NCI-H2171 (cell line): Measurements from ENCODE around the gene SLC2A14.
A peak's percentile ranks its signal among the peaks of the same experiment; 100 is the strongest.
"Not testable (repeated sequence)": the region's sequence is repeated elsewhere in the genome, so short reads cannot be mapped to it uniquely, and the experiment has no call there.

Source experiments
- DNase-seq: peaks from one replicate; lab custom pipeline; 2025; lab: John Stamatoyannopoulos, UW

The SLC2A14 gene

DNA sequence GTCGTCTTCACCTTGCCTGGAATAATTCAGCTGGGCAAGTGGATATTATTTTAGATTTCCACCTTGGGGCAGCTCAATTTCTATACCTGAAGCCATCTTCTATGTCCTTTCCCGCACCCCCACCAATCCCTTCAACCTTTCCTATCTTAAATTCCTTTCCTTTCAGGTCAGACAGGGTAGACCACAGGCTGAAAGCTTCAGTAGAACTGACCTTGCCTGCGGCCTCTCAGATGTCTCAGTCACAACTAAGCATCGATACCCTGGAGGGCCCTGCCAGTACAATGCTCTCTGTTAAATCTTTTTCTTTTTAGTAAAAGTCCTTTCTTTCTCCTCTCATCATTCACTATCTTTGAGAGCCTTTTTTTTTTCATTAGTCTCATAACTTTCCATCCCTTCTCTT lies 38.9 kb downstream of the SLC2A14 start:
- no peak for DNase-seq

DNA sequence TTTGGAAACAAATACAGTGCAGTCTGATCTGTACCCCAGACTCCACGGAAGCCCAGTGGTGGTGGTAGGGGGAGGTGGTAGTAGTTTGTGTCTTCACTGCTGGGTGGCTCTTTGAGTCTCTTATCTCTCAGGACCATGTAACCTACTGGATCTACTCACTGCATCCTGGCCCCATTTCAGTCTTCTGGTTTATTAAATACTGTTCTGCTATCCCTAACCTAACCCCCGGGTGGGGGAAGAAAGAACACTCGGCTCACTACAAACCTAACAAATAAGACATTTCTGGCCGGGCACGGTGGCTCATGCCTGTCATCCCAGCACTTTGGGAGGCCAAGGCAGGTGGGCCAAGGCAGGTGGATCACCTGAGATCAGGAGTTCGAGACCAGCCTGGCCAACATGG lies 39.5 kb downstream of the SLC2A14 start:
- not testable (repeated sequence) for DNase-seq

DNA sequence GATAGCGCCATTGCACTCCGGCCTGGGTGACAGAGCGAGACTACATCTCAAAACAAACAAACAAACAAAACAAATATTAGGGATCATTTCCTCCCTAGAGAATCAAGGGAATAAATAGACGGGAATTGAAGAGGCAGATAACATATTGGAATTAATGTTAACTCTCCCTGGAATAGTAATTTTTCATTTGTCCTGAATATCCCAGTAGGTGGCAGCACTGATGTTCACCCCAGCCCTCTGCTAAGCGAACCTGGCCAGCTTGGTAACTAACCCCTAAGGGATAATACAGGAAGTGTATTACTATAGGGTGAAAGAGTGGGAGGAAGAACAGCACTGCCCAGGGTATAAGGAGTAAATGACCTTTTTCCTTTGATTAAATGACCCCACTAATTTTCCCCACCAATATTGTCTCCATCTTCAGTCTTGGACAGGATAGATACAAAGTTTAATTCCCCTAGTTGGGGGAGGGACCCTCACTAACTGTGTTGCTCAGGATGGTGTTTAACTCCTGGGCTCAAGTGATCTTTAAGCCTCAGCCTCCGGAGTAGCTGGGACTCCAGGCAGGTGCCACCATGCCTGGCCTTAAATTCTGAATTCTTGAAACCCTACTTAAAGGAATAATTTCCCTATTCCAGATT lies 40.5 kb downstream of the SLC2A14 start:
- peak; percentile 76 for DNase-seq

- DNase-seq = not testable (repeated sequence)
These were observed 43.0 kb downstream of the SLC2A14 start for GRCh38 chr12:7829737-7830136.

GRCh38 chr12:7825754-7826153 lies 47.0 kb downstream of the SLC2A14 start:
- not testable (repeated sequence) for DNase-seq

DNA sequence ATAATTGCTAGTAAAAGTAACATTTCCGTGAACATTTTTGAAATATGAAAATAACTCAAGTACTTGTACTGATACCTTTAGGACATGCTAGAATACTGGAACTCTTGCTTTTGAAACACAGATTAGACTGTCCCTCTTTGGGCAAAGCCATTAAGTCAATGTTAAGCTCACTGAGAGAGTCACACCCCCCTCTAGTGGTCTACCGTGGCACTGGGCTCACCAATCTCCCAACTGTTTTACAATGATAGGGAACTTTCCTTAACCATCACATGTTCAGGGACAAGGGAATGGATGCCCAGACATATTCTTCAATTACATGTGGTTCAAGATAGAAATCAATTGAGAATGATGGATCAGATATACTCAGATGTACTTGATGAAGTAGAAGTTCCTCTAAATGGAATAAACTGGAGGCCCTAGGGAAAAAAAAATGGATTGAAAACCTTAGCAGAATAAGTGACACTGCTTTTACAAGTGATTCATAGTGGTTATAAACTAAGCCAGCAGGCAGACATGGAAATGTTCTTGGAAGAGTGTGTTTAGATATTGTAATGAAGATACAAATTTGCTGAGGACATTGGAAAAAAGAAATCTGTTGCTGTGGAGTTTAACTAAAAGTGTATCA lies 65.7 kb downstream of the SLC2A14 start:
- DNase-seq = peak; percentile 87

- not testable (repeated sequence) for DNase-seq
These were observed 66.4 kb downstream of the SLC2A14 start for GRCh38 chr12:7806319-7806718.

- DNase-seq = no peak
These were observed 71.3 kb downstream of the SLC2A14 start for GRCh38 chr12:7801460-7801859.

GRCh38 chr12:7798750-7799308 lies 73.9 kb downstream of the SLC2A14 start:
- not testable (repeated sequence) for DNase-seq

DNA sequence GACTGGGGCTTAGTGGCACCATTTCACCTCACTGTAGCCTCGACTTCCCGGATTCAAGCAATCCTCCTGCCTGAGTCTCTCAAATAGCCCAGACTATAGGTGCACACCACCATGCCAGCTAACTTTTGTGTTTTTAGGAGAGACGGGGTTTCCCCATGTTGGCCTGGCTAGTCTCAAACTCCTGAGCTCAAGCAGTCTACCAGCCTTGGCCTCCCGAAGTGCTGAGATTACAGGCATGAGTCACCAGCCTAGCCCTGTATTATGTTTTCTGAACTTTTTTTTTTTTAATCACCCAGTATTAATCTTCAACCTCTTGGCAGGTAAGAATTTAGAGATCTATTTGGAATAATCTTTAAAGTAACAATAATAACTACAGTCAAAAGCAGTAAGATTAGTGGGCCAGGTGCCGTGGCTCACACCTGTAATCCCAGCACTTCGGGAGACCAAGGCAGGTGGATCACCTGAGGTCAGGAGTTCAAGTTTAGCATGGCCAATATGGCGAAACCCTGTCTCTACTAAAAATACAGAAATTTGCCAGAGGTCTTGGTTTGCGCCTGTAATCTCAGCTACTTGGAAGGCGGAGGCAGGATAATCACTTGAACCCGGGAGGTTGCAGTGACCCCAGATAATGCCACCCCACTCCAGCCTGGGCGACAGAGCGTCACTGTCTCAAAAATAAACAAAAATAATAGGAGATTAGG lies 74.9 kb downstream of the SLC2A14 start:
- DNase-seq = no peak

- DNase-seq = not testable (repeated sequence)
These were observed 75.4 kb downstream of the SLC2A14 start for GRCh38 chr12:7797269-7797668.

DNA sequence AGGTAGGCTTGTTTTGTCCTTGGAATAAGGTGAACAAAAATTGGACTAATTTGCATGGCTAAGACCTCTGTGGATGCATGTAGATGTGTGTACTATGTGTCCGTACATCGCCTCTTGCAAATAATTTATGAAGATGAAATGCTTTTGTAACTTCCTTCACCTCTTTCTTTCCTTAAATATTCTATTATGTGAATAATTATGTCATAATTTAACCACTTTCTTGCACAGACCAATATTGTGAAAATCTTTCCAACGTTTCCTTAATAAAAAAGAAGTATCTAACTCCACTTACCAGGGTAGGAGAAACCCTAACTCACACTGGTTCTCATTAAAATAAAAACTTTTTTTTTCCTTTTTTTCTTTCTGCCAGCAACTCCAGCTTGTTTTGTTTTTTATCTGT lies 79.5 kb downstream of the SLC2A14 start:
- no peak for DNase-seq

- not testable (repeated sequence) for DNase-seq
These were observed 83.7 kb downstream of the SLC2A14 start, which contains the start of gene NANOG for GRCh38 chr12:7788884-7789528. TSS of gene NANOG (plus strand) at chr12:7789402. CDS start at chr12:7789615, 213 bp downstream.

GRCh38 chr12:7788294-7788660 lies 84.4 kb downstream of the SLC2A14 start:
- no peak for DNase-seq

DNA sequence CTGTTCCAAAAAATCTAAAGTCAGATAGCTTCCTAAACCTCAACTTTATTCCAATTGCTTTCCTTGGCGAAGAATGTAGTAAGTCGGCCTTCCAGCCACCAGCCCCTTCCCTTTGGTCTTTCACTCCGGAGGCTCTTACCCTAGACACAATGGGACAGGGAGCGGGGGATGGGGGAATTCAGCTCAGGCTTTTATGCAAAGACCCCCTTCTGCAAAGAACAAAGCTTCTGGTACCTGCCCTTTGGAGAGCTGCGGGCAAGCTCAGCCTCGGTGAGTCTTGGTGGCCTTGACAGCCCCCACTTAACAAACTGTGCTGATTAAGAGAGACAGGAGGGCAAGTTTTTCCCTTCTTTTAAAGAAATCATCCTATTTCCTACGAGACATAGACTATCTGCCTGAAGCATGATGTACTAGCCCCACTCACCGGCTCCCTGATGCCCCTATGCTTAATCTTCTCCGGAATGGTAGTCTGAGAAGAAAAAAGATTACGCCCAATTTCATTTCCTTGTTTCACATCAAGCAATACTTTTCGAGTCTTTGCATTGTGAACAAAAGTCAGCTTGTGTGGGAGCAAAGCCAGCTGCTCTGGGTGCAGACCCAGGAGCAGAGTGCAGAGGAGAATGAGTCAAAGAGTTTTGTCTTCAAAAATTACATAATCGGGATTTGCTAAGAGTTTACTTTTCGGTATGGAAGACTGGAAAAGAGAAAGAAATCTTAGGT lies 85.0 kb downstream of the SLC2A14 start:
- DNase-seq = no peak

DNA sequence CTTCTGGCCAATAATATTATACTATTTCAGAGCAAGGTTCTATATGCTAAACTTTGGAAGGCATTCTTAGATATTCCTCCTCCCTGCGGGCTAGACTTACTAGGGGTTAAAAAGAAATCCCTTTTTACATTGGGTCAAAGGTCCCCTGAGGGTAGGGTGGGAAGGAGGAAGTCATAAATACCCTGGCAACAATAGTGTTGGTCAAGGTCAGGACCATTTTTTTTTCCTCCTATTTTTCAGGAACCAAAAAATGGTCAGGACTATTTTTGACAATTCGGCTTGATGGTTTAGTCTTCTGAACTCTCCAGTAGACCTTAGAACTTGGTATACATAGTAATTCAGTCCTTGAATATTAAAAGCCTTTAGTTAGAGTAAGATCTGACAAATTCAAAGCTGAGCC lies 88.0 kb downstream of the SLC2A14 start:
- DNase-seq = no peak

- not testable (repeated sequence) for DNase-seq
These were observed 89.3 kb downstream of the SLC2A14 start for GRCh38 chr12:7783433-7783832.

DNA sequence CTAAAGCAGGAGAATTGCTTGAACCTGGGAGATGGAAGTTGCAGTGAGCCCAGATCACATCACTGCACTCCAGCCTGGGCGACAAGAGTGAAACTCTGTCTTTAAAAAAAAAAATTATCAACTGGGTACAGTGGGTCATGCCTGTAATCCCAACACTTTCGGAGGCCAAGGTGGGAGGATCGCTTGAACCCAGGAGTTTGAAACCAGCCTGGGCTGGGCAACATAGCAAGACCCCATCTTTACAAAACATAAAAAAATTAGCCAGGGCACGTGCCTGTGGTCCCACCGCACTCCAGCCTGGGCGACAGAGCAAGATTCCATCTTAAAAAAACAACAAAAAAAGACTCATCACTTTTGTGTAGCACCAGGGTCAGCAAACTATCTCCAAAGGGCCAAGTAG lies 90.7 kb downstream of the SLC2A14 start:
- no peak for DNase-seq

GRCh38 chr12:7781274-7781673 lies 91.4 kb downstream of the SLC2A14 start:
- no peak for DNase-seq

GRCh38 chr12:7769999-7770398 lies 102.7 kb downstream of the SLC2A14 start:
- DNase-seq = no peak
